ENCODE data around the gene DNAH3.
"Not testable (repeated sequence)": the region's sequence is repeated elsewhere in the genome, so short reads cannot be mapped to it uniquely, and the experiment has no call there.

DNAH3 gene, protein sequence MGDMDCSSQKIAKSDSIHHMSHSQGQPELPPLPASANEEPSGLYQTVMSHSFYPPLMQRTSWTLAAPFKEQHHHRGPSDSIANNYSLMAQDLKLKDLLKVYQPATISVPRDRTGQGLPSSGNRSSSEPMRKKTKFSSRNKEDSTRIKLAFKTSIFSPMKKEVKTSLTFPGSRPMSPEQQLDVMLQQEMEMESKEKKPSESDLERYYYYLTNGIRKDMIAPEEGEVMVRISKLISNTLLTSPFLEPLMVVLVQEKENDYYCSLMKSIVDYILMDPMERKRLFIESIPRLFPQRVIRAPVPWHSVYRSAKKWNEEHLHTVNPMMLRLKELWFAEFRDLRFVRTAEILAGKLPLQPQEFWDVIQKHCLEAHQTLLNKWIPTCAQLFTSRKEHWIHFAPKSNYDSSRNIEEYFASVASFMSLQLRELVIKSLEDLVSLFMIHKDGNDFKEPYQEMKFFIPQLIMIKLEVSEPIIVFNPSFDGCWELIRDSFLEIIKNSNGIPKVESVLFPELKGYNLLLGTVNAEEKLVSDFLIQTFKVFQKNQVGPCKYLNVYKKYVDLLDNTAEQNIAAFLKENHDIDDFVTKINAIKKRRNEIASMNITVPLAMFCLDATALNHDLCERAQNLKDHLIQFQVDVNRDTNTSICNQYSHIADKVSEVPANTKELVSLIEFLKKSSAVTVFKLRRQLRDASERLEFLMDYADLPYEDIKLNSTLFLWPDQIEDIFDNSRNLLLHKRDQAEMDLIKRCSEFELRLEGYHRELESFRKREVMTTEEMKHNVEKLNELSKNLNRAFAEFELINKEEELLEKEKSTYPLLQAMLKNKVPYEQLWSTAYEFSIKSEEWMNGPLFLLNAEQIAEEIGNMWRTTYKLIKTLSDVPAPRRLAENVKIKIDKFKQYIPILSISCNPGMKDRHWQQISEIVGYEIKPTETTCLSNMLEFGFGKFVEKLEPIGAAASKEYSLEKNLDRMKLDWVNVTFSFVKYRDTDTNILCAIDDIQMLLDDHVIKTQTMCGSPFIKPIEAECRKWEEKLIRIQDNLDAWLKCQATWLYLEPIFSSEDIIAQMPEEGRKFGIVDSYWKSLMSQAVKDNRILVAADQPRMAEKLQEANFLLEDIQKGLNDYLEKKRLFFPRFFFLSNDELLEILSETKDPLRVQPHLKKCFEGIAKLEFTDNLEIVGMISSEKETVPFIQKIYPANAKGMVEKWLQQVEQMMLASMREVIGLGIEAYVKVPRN (N-terminal part only)

DNA sequence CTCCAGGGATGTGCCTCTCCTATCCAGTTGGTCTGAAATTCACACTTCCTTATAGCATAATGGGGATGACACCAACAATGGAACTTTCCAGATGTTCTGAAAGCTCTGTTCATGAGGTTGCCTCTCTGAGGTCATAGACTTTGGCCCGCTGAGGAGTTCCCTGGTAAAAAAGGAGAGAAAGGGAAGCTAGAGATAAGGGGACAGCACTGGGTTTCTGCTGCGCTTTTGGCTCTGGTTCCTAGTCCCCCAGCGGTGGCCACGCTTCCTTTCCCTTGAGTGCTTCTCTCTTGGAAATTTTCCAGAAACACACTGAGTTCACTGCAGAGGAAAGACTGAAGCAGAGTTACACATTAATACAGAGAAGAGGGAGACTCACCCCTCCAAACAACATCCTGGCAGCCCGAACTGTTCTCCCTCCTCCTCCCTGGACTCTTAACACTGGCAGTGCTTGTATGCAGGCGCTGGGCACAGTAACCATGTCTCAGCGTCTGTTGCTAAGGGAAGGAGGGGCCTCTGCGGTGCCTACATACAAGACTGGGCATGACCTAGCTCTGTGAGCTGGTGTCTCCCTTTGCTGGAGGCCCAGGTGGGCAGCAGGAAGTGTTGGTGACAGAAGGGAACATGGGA lies at the start of gene DNAH3:
DNAH3 (minus strand) TSS at position 472 of the 627 bp plus-strand sequence. CDS start 527 bp downstream, outside the sequence.
- DNase-seq, result no peak

GRCh38 chr16:21199607-21200218 lies 49.1 kb upstream of the DNAH3 start:
- no peak for DNase-seq

DNA sequence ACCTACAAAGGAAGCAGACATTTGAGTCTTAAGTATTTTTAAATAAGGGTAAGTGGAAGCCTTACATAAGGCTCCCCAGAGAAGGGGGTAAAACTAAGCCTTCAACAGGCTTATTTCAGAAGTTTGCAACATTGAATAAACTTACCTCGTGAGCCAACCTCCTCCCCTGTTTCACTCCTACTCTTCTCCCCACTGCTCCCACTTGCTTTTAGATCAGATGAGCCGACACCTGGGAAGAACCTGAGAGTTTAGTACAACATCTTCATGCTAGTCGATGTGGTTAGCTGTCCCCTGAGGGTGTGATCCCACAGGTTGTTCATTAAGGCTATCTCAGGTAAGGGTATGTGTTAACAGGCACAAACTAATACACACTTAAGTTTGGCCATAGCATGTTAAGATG lies 47.0 kb upstream of the DNAH3 start:
- DNase-seq, result no peak

- DNase-seq, result no peak
Measured at GRCh38 chr16:21197112-21197511, 46.5 kb upstream of the DNAH3 start.

GRCh38 chr16:21195330-21195729 lies 44.7 kb upstream of the DNAH3 start:
- not testable (repeated sequence) for DNase-seq

- no peak for DNase-seq
Measured at GRCh38 chr16:21194771-21195301, 44.2 kb upstream of the DNAH3 start.

DNA sequence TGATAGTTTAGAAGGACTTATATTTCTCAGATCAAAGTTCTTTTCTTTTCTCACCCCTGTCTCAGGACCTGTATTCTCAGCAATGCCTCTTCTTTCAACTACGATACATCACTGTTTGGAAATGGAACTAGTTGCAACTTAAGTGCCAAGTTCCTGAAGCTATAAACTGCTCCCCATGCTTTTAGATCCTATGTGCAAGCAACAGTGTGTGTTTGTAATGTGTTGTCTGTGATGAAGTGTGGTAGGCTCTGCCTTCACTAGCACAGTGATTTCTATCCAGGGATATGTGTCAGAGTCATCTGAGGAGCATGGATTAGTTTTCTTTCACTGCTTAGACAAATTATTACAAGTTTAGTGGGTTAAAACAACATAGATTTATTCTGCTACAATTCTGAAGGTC lies 42.3 kb upstream of the DNAH3 start:
- no peak for DNase-seq

- DNase-seq, result no peak
Measured at GRCh38 chr16:21190599-21190998, 40.0 kb upstream of the DNAH3 start.

GRCh38 chr16:21190013-21190412 lies 39.4 kb upstream of the DNAH3 start:
- DNase-seq, result no peak

GRCh38 chr16:21189311-21189710 lies 38.7 kb upstream of the DNAH3 start:
- DNase-seq, result no peak

DNA sequence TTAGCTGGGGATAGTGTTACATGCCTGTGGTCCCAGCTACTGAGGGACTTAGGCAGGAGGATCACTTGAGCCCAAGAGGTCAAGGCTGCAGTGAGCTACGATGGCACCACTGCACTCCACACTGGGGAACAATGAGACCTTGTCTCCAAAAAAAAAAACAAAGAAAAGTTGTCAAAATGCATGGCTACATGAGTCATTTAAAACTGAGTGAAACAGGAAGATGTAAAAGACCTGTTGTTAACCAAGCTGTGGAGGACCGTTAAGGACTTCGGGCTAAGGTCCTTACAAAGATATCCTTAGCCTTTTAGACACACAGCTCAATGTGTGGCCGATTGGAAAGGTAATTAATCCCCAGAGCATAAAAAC lies 35.7 kb upstream of the DNAH3 start:
- no peak for DNase-seq

DNA sequence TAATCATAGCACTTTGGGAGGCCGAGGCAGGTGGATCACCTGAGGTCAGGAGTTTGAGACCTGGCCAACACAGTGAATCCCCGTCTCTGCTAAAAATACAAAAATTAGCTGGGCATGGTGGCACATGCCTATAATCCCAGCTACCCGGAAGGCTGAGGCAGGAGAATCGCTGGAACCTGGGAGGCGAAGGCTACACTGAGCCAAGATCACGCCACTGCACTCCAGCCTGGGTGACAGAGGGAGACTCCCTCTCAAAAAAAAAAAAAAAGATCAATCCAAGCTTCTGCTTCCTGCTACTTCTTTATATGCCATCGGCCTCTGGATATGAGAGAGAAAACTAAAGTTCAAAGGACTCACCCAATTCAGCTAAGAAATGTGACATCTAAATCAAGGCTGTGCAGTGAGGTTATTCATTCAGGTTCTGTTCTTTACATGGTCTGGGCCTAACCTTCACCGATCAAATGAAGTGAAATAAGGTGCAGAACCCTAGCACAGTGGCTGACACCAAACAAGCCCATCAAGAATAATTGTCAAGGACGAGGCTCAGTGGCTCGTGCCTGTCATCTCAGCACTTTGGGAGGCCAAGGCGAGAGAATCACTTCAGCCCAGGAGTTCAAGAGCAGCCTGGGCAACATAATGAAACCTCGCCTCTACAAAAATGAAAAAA lies 35.1 kb upstream of the DNAH3 start:
- DNase-seq, result no peak

DNA sequence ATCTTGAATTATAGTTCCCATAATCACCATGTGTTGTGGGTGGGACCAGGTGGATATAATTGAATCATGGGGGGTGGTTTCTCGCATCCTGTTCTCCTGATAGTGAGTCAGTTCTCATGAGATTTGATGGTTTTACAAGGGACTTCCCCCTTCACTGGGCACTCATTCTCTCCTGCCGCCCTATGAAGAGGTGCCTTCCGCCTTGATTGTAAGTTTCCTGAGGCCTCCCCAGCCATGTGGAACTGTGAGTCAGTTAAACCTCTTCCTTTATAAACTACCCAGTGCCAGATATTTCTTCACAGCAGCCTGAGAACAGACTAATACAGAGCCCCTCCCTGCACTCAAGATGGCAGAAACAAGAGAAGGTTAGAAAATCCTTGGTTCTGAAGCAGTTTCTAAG lies 34.2 kb upstream of the DNAH3 start:
- DNase-seq, result no peak

DNA sequence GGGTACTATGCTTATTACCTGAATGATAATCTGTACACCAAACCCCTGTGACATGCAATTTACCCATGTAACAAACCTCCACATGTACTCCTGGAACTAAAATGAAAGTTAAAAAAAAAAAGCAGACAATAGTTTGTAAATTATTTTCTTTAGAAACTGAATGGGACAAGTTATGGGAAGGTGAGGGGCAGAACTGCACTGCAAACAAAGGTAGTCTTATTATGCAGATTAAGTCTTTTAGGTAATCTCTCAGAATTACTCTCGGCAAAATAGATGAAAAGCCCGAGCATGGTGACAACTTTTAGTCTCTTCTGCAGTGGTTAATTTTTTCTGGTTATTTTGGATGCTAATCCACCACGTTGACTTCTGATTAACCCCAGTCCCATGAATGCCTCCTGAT lies 33.3 kb upstream of the DNAH3 start:
- DNase-seq, result no peak

DNA sequence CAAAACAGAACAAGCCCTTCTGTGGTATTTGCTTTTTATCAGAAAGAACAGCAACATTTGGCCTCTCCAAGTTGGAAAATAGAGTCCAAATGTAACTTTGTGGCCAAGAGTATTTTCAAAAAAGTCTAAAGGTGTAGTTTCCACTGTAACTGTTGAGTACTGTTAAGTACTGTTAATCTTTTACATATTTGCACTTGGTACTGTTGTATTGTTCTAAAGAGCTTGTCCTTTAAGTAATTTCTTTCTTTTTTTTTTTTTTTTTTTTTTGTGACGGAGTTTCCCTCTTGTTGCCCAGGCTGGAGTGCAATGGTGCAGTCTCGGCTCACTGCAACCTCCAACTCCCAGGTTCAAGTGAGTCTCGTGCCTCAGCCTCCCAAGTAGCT lies 29.3 kb upstream of the DNAH3 start:
- DNase-seq, result no peak

DNA sequence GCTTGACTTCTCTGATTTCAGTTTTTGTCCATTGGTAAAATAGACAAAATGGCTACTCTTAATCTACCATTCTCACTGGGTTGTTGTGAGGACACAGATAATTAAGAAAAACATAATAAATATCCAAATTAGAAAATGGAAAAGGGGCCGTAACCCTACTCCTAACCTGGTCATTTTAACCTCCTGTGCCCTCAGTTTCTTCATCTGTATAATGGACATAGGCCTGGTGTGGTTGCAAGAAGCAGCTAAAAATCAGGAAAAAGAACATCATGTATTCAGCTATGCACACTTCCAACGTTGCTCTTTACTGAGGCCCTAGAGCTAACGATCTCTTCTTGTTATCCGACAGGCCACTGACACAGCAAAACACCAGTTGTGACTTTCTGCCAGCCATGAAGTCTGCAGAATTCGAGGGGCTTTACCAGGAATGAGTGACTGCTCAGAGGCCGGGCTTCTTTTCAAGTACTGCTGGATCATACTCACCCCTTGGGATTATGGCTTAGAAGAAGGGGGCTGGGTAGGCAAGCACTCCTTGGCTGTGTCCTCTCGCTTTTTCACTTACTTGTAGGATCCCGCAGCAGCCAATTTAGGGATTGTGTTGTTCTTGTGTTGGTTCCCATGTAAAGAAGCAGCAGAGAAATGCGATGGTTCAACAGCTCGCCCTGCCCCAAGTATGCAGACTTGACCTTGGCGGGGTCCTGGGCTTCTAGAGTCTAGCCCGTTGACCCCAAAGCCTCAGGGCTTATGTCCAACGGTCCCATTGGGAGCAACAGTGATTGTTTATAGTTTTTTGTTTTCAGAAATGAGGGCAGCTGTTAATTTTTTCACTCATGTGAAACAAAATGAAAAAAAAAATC lies 28.7 kb upstream of the DNAH3 start:
- no peak for DNase-seq

DNA sequence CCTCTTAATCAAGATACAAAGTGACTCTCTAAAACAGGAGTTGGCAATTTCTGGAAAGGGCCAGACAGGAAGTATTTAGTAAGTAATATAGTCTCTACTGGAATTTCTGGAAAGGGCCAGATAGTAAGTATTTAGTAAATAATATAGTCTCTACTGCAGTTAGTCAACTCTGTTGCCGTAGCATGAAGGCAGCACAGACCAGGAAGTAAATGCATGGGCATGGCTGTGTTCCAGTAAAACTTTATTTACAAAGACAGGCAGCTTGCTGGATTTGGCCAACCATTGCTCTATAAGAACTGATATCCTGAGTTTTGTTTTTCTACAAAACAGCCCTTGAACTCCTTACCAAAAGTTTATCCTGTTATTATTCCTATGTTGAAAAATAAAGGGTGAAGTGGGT lies 24.8 kb upstream of the DNAH3 start:
- DNase-seq, result no peak

DNA sequence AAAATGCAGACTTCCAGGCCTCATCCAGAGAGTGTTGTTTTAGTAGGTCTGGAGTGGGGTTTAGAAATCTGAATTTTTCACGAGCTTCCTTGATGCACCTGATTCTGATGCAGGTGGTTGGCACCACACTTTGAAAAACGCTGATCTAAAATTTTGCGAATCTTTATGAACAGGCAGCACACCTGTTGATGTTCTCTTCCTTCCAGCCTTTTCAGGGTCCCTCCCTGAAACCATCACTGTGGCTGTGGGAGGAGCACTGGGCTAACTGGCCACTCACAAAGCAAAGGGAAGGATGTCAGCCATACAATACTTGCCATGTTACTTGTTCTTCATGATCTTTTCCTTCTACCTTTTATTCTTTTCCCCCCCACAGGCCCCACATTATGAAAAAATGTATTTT lies 22.0 kb upstream of the DNAH3 start:
- no peak for DNase-seq

- DNase-seq, result not testable (repeated sequence)
Measured at GRCh38 chr16:21170116-21170515, 19.5 kb upstream of the DNAH3 start.

DNA sequence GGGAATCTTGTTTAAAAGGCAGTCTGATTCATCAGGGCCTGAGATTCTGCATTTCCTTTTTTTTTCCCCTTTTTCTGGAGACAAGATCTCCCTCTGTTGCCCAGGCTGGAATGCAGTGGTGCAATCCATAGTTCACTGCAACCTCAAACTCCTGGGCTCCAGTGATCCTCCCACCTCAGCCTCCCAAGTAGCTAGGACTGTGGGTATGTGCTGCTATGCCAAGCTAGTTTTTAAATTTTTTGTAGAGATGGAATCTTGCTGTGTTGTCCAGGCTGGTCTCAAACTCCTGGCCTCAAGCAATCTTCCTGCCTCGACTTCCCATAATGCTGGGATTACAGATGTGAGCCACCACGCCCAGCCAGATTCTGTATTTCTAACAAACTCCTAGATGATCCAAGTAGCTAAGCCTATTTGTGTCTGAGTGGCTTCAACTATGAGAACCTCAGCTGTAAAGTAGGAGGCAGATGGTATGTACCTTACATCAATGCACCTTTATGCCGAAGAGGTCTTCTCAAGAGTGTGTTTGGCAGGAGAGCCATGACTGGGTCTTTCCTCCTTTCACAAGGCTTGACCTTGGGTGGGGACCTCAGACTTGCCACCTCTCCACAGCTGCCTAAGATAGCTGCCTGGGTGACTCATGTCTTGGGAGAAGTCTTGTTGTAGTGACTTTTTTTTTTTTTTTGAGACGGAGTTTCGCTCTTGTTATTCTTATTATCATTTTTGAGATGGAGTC lies 18.8 kb upstream of the DNAH3 start:
- DNase-seq, result no peak

Data from SW 1271 (cell line).